CD4-positive, alpha-beta T cell (primary cell): ENCODE data around the gene UGT1A1. TPM values are rescaled to one million over a fixed set of nuclear protein-coding genes. Genes with fewer than 3 reads are reported as not detected.

Experiments
- ATAC-seq: fragments of 200-7000 bp; cut with Tn5 transposase; one replicate; pipeline ENCODE4 v1.10.0; 2022; ENCODE audit warnings: mild to moderate bottlenecking; ENCODE audit not compliant: poor library complexity
- CTCF ChIA-PET: fragments of 350-600 bp; sonication (Branson Sonifier 250); formaldehyde crosslinking; loops from one replicate; lab custom pipeline; 2021; ENCODE audit warnings: antibody characterized with exemption, inconsistent platforms; lab: Charles Lee
- POLR2A ChIA-PET: fragments of 350-600 bp; sonication (Branson Sonifier 250); formaldehyde crosslinking; loops from one replicate; lab custom pipeline; 2021; ENCODE audit warnings: antibody characterized with exemption, inconsistent platforms; lab: Charles Lee
- DNase-seq, 14 experiments: peaks; one replicate each; pipeline ENCODE4 v3.0.0-alpha.2; 2013 to 2020; ENCODE audit warnings: mixed read lengths in 2 of 14
- H3K27ac ChIP-seq, 2 donors: one replicate each; pipeline versions ENCODE4 v1.5.1 to v1.7.0; 2013; ENCODE audit warnings: low read length in 2 of 2, low read depth in 1 of 2, mild to moderate bottlenecking in 1 of 2
- H3K27me3 ChIP-seq, 2 experiments: 1 replicate in 1 of 2; 2 replicates in 1 of 2; pipeline versions ENCODE4 v1.6.1 to v1.7.0; 2013; ENCODE audit warnings: low read length in 2 of 2, control low read depth in 1 of 2, mild to moderate bottlenecking in 1 of 2, moderate library complexity in 1 of 2; ENCODE audit not compliant: insufficient read depth in 2 of 2, control insufficient read depth in 1 of 2
- H3K36me3 ChIP-seq: one replicate; pipeline ENCODE4 v1.6.1; 2013; ENCODE audit warnings: low read length, control low read depth; ENCODE audit not compliant: insufficient read depth
- H3K4me1 ChIP-seq: one replicate; pipeline ENCODE4 v1.6.1; 2013; ENCODE audit warnings: low read length, control low read depth; ENCODE audit not compliant: insufficient read depth
- H3K4me3 ChIP-seq: one replicate; pipeline ENCODE4 v1.5.1; 2013; ENCODE audit warnings: mild to moderate bottlenecking, low read length, moderate library complexity
- H3K9me3 ChIP-seq, 2 experiments: 1 replicate in 1 of 2; 2 replicates in 1 of 2; pipeline versions ENCODE4 v1.6.1 to v1.7.0; 2013; ENCODE audit warnings: low read length in 2 of 2, mild to moderate bottlenecking in 2 of 2, control low read depth in 1 of 2, moderate library complexity in 1 of 2; ENCODE audit not compliant: control insufficient read depth in 1 of 2, insufficient read depth in 1 of 2
- H3K27ac Mint-ChIP-seq: one replicate; pipeline ENCODE4 v1.8.0; 2020; ENCODE audit warnings: mixed read lengths
- H3K27me3 Mint-ChIP-seq: one replicate; pipeline ENCODE4 v1.8.0; 2021; ENCODE audit warnings: mixed read lengths
- H3K36me3 Mint-ChIP-seq: one replicate; pipeline ENCODE4 v1.8.0; 2021; ENCODE audit warnings: low read depth, mixed read lengths
- H3K4me1 Mint-ChIP-seq: one replicate; pipeline ENCODE4 v1.8.0; 2021; ENCODE audit warnings: low read depth, mixed read lengths
- H3K4me3 Mint-ChIP-seq: one replicate; pipeline ENCODE4 v1.8.0; 2020; ENCODE audit warnings: mild to moderate bottlenecking, mixed read lengths
- H3K9me3 Mint-ChIP-seq: one replicate; pipeline ENCODE4 v1.8.0; 2020; ENCODE audit warnings: mixed read lengths
- intact Hi-C, 2 experiments: fragments of 100-400 bp; cut with DNase I in 1 of 2; cut with micrococcal nuclease in 1 of 2; formaldehyde crosslinking; loops; one replicate each; pipeline versions ENCODE4 v1.15.1 to v1.9.0; 2023 to 2025; cut with DNase I, micrococcal nuclease
- total RNA-seq, 174 experiments: library from RNA in 2 of 174; stranded (reverse) in 2 of 174; gene quantifications; one replicate each; pipeline ENCODE4 v1.2.3 and lab custom pipeline; 2021 to 2026
- TF ChIP-seq, protein P1 (sequence below): fragments of 200-600 bp; IDR thresholded peaks from one replicate; pipeline ENCODE4 v1.8.0; 2022; ENCODE audit warnings: antibody characterized with exemption, mild to moderate bottlenecking

Gene UGT1A1
- total RNA-seq, 2 experiments from 2014 or later, result not detected

DNA sequence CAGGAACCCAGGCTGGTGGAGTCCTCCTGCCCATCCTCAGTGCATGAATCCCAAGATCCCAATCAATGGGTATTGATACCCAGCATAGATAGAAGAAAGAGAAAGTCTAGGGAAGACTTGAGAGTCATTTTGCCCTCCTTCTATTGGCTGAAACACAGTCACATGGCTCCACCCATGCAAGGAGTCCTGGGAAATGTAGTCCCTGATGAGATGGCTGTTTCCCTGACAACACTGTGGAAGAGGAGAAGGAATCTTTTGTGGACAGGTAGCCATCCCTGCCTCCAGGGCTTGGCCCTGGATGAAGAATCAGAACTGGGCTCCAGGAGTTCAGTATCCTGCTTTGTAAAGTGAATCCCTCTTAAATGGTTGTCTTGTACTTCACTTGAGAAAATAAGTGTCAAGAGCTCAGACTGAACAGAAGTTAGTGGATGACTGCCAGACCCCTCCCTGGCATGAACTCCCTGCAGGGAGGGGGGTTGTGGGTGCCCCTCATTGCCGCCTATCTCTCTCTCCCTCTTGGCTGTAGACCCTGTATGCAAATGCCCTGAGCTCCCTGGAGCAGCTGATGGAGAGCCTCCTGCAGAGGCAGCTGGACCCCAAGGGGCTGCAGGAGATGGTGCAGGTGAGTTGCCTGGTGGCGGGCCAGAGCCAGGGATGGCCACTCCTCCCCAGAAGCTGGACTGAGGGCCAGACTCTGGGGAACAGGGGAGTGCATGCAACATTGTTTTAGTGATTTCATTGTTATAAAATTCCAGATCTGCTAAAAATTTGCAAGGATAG, 54.2 kb downstream of the UGT1A1 start:
- CTCF ChIA-PET, result no interaction called here
- peaks cover 14% of the 10 kb centered on the region for H3K27me3 Mint-ChIP-seq

DNA sequence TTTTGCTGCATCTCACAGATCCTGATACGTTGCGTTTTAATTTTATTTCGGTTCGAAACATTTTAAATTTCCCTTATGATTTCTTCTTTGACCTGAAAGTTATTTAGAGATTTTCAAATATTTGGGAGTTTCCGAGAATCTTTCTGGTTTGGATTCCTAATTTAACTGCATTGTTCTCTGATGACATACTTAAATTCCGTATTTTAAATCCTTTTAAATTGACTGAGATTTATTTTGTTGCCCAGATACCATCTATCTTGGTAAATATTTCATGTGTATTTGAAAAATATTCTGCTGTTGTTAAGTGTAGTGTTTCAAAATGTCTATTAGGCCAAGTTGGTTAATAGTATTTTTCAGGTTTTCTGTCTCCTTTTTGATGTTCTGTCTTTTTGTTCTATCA, 55.8 kb downstream of the UGT1A1 start:
- TF ChIP-seq, protein P1, sequence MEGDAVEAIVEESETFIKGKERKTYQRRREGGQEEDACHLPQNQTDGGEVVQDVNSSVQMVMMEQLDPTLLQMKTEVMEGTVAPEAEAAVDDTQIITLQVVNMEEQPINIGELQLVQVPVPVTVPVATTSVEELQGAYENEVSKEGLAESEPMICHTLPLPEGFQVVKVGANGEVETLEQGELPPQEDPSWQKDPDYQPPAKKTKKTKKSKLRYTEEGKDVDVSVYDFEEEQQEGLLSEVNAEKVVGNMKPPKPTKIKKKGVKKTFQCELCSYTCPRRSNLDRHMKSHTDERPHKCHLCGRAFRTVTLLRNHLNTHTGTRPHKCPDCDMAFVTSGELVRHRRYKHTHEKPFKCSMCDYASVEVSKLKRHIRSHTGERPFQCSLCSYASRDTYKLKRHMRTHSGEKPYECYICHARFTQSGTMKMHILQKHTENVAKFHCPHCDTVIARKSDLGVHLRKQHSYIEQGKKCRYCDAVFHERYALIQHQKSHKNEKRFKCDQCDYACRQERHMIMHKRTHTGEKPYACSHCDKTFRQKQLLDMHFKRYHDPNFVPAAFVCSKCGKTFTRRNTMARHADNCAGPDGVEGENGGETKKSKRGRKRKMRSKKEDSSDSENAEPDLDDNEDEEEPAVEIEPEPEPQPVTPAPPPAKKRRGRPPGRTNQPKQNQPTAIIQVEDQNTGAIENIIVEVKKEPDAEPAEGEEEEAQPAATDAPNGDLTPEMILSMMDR, result no peak
- Mint-ChIP-seq H3K36me3 (no peaks in the 10 kb centered on the region), H3K4me1 (no peaks in the 10 kb centered on the region), H3K4me3 (no peak overlapping the region), H3K27ac (no peak overlapping the region), H3K27me3 (peaks cover 7% of the 10 kb centered on the region), H3K9me3 (no peaks in the 10 kb centered on the region)
- ATAC-seq (no peak), DNase-seq (no peak)
- no peak overlapping the region for H3K4me3 ChIP-seq
- no peak overlapping the region for H3K27ac ChIP-seq
- ChIA-PET CTCF (no interaction called here), POLR2A (no interaction called here)
- peaks cover 0 to 3% of the 10 kb centered on the region in 2 experiments for H3K27me3 ChIP-seq
- intact Hi-C loops, result no loop called here
- no peaks in the 10 kb centered on the region for H3K4me1 ChIP-seq
- no peaks in the 10 kb centered on the region for H3K36me3 ChIP-seq
- H3K9me3 ChIP-seq, result peaks cover 0 to 18% of the 10 kb centered on the region in 2 experiments

More for the DNA sequence above, 54.2 kb downstream of the UGT1A1 start:
- intact Hi-C loops, result no loop called here
- no peaks in the 10 kb centered on the region for H3K36me3 ChIP-seq
- H3K4me3 Mint-ChIP-seq, result no peak overlapping the region
- no peak overlapping the region for H3K4me3 ChIP-seq
- no peaks in the 10 kb centered on the region for H3K4me1 Mint-ChIP-seq
- no peaks in the 10 kb centered on the region for H3K9me3 Mint-ChIP-seq
- ATAC-seq, result no peak
- DNase-seq, result peak in 1 of 14 experiments; percentile 22
- H3K27me3 ChIP-seq, result peaks cover 0 to 8% of the 10 kb centered on the region in 2 experiments
- POLR2A ChIA-PET, result no interaction called here
- TF ChIP-seq, protein P1, result no peak
- peaks cover 0 to 18% of the 10 kb centered on the region in 2 experiments for H3K9me3 ChIP-seq
- H3K27ac ChIP-seq, result no peak overlapping the region
- H3K36me3 Mint-ChIP-seq, result no peaks in the 10 kb centered on the region
- H3K4me1 ChIP-seq, result no peaks in the 10 kb centered on the region
- H3K27ac Mint-ChIP-seq, result no peak overlapping the region

DNA sequence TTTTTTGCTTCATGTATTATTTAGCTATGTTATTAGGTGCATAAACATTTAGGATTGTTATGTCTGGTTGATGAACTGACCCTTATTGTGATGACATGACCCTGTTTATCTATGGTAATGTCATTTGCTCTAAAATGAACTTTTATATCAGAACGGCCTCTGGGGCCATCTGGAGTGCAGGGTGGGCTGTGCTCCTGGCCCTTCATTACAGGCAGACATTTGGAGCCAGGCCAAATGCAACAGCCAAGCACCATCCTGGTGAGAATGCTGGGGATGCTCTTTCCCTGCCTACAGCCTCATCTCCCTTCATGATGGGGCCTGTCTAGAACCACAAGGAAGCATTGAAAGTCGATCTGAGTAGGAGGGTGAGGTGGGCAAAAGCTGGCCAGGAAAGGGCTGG, 56.3 kb downstream of the UGT1A1 start:
- peaks cover 0 to 2% of the 10 kb centered on the region in 2 experiments for H3K27me3 ChIP-seq
- no peak overlapping the region for H3K4me3 ChIP-seq
- CTCF ChIA-PET, result no interaction called here
- H3K27ac ChIP-seq, result no peak overlapping the region
- Mint-ChIP-seq H3K4me1 (no peaks in the 10 kb centered on the region), H3K9me3 (no peaks in the 10 kb centered on the region), H3K27me3 (peaks cover 7% of the 10 kb centered on the region), H3K4me3 (no peak overlapping the region), H3K27ac (no peak overlapping the region), H3K36me3 (no peaks in the 10 kb centered on the region)
- H3K9me3 ChIP-seq, result peaks cover 0 to 18% of the 10 kb centered on the region in 2 experiments
- DNase-seq, result peak in 1 of 14 experiments; percentile 2
- no peaks in the 10 kb centered on the region for H3K36me3 ChIP-seq
- intact Hi-C loops, result no loop called here
- no peak for ATAC-seq
- POLR2A ChIA-PET, result no interaction called here
- no peaks in the 10 kb centered on the region for H3K4me1 ChIP-seq
- TF ChIP-seq, protein P1, result no peak
